ENCODE measurements around the gene R3HDM2.

The R3HDM2 gene

GRCh38 chr12:57213763-57214397 is 217.0 kb downstream of the R3HDM2 start:
- DNase-seq = no peak

- DNase-seq = peak; percentile 80
Observed at GRCh38 chr12:57213058-57213715, 217.7 kb downstream of the R3HDM2 start.

- DNase-seq = no peak
Observed at GRCh38 chr12:57212701-57213057, 218.2 kb downstream of the R3HDM2 start.

- no peak for DNase-seq
Observed at GRCh38 chr12:57211791-57212700, 218.8 kb downstream of the R3HDM2 start.

- no peak for DNase-seq
Observed at GRCh38 chr12:57210926-57211692, 219.7 kb downstream of the R3HDM2 start.

- no peak for DNase-seq
Observed at GRCh38 chr12:57210461-57210860, 220.4 kb downstream of the R3HDM2 start.

GRCh38 chr12:57209916-57210315 is 220.9 kb downstream of the R3HDM2 start:
- DNase-seq = no peak

- no peak for DNase-seq
Observed at GRCh38 chr12:57208631-57209282, 222.1 kb downstream of the R3HDM2 start.

- no peak for DNase-seq
Observed at GRCh38 chr12:57207731-57208630, 222.9 kb downstream of the R3HDM2 start.

- DNase-seq = no peak
Observed at GRCh38 chr12:57205931-57206330, 224.9 kb downstream of the R3HDM2 start.

GRCh38 chr12:57205186-57205585 is 225.7 kb downstream of the R3HDM2 start:
- DNase-seq = no peak

- DNase-seq = no peak
Observed at GRCh38 chr12:57204454-57204853, 226.4 kb downstream of the R3HDM2 start.

GRCh38 chr12:57203791-57204190 is 227.1 kb downstream of the R3HDM2 start:
- no peak for DNase-seq
